ENCODE measurements around the gene ARMC8. TPM values are rescaled to one million over a fixed set of nuclear protein-coding genes. Genes with fewer than 3 reads are reported as not detected.

ARMC8 gene
- total and polyA plus RNA-seq, 10 donors = 13.7 to 95.0 (median 62.2) TPM

DNA sequence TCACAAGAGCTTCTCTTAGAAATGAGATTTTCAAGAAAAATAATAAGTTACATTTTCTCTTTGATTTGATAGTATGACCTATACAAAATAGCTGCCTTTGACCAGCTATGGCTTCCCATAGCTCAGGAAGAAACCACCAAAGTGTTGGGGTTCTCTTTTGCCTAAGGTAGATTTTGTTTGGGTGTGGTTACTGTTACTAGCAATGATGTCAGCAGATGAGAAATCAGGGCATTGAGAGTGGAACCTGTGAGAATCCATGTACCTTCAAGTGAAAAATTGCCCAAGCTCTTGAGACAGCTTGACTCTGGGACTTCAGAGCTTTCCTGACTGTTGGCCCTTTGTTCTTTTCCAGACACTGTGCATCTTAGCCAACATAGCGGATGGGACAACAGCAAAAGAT, 97.0 kb downstream of the ARMC8 start:
- H3K4me3 ChIP-seq = no peak overlapping the region
- whole genome bisulfite sequencing, 5 donors = 93 to 100% (median 100%) methylated on average over 1 of the region's 1 CpG
- intact Hi-C loops (cut with DNase I; ENCODE audit: low total_unique reads) = no loop called here
- H3K4me1 ChIP-seq = no peaks in the 10 kb centered on the region
- H3K27me3 ChIP-seq (replicated peaks in 1 of 7) = no peaks in the 10 kb centered on the region
- TF ChIP-seq POLR2AphosphoS5 (IDR thresholded peaks at IDR 0.05) (no peak), POLR2A (IDR thresholded peaks at IDR 0.05) (no peak), CTCF (IDR thresholded peaks at IDR 0.05 in 8 of 11, conservative IDR thresholded peaks at IDR 0.05 in 3 of 11) (no peak)
- H3K9me3 ChIP-seq = no peaks in the 10 kb centered on the region
- H3K27ac ChIP-seq = no peak overlapping the region
- no peak for DNase-seq
- peaks cover 3 to 95% (median 43%) of the 10 kb centered on the region in 6 donors for H3K36me3 ChIP-seq

DNA sequence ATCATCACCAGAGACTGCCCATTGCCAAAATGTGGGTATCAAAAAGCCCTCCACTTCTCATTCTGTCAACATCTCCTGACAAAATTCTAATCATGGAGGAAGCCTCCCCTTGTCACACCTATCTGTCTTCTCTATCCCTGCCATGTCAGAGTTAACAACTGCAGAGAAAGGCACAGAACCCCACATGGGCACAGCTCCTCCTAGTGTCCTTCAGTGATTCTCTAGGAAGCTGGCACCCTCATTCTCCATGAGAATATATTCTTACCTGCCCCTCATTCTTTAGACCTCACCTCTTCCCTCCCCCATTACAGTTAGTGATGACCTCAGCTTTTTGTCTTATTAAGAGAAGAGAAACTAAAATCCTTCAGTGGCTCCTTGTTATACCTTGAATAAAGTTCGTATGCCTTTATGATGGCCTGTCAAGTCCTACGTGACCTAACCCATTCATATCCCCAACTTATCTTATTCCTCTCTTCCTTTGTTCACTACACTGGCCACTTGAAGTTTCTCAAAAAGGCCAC, 97.9 kb downstream of the ARMC8 start:
- DNase-seq = no peak
- H3K27me3 ChIP-seq (replicated peaks in 1 of 7) = no peaks in the 10 kb centered on the region
- TF ChIP-seq CTCF (IDR thresholded peaks at IDR 0.05 in 8 of 11, conservative IDR thresholded peaks at IDR 0.05 in 3 of 11) (no peak), POLR2AphosphoS5 (IDR thresholded peaks at IDR 0.05) (no peak), POLR2A (IDR thresholded peaks at IDR 0.05) (no peak)
- no peak overlapping the region for H3K27ac ChIP-seq
- H3K9me3 ChIP-seq = no peaks in the 10 kb centered on the region
- 90 to 96% (median 92%) methylated on average over 2 of the region's 2 CpGs for WGBS, 5 donors
- H3K4me3 ChIP-seq = no peak overlapping the region
- H3K36me3 ChIP-seq = peaks cover 3 to 100% (median 50%) of the 10 kb centered on the region in 6 donors
- no peaks in the 10 kb centered on the region for H3K4me1 ChIP-seq
- intact Hi-C loops (cut with DNase I; ENCODE audit: low total_unique reads) = no loop called here

DNA sequence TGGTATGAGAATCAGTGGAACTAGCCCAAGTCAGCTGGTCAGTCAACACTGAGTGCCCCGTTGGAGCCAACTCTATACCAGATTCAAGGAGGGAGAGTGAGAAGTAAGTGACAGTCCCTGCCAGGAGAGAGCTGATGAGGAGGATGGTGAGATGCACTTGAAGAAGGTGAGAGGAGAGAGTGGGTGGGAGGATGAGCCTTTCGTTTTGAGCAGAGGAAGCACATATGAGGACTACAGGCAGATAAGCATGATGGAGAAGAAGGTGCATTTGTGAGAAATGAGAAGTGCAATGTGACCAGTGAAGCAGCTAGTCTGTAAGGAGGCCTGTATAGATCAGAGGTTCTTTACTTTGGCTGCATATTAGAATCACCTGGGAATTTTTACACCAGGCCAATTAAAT, 102.2 kb downstream of the ARMC8 start:
- TF ChIP-seq POLR2A (IDR thresholded peaks at IDR 0.05) (no peak), CTCF (IDR thresholded peaks at IDR 0.05 in 8 of 11, conservative IDR thresholded peaks at IDR 0.05 in 3 of 11) (no peak), POLR2AphosphoS5 (IDR thresholded peaks at IDR 0.05) (no peak)
- Histone ChIP-seq H3K9me3 (no peaks in the 10 kb centered on the region), H3K36me3 (peaks cover 3 to 100% (median 88%) of the 10 kb centered on the region in 6 donors), H3K27ac (no peak overlapping the region), H3K4me3 (no peak overlapping the region), H3K27me3 (replicated peaks in 1 of 7) (no peaks in the 10 kb centered on the region), H3K4me1 (no peaks in the 10 kb centered on the region)
- intact Hi-C loops (cut with DNase I; ENCODE audit: low total_unique reads) = no loop called here
- 81 to 91% (median 89%) methylated on average over 2 of the region's 2 CpGs for WGBS, 5 donors
- no peak for DNase-seq

- intact Hi-C loops (cut with DNase I; ENCODE audit: low total_unique reads) = no loop called here
- WGBS, 5 donors = 91 to 95% (median 93%) methylated on average over 3 of the region's 3 CpGs
- TF ChIP-seq POLR2AphosphoS5 (IDR thresholded peaks at IDR 0.05) = no peak
- TF ChIP-seq POLR2A (IDR thresholded peaks at IDR 0.05) = no peak
- no peak for TF ChIP-seq CTCF (IDR thresholded peaks at IDR 0.05 in 8 of 11, conservative IDR thresholded peaks at IDR 0.05 in 3 of 11)
- H3K4me1 ChIP-seq = no peaks in the 10 kb centered on the region
- no peaks in the 10 kb centered on the region for H3K27me3 ChIP-seq (replicated peaks in 1 of 7)
- no peaks in the 10 kb centered on the region for H3K9me3 ChIP-seq
- no peak for DNase-seq
- peaks cover 3 to 100% (median 85%) of the 10 kb centered on the region in 6 donors for H3K36me3 ChIP-seq
- H3K27ac ChIP-seq = no peak overlapping the region
- H3K4me3 ChIP-seq = no peak overlapping the region
These were observed 102.6 kb downstream of the ARMC8 start for GRCh38 chr3:138289701-138290100.

Data from spleen (tissue), 11 donors.